GM18951 (cell line): ENCODE data around the gene VGF.

Source experiments
- POLR2A ChIP-seq: IDR thresholded peaks from 4 replicates; pipeline ENCODE4 v1.6.1; 2011; ENCODE audit warnings: mild to moderate bottlenecking; ENCODE audit not compliant: insufficient read length, insufficient read depth; ENCODE audit errors: extremely low read depth
- in situ Hi-C: fragments of 300-500 bp; cut with MboI; formaldehyde crosslinking; loops from one replicate; pipeline ENCODE4 v1.12.0; 2022; ENCODE audit warnings: low sequenced_read_pairs, mixed read lengths, inconsistent platforms; ENCODE audit not compliant: unreplicated experiment

VGF gene

GRCh38 chr7:101177644-101178043 lies 12.3 kb upstream of the VGF start:
- in situ Hi-C loops = no loop called here
- no peak for TF ChIP-seq POLR2A

- no peak for TF ChIP-seq POLR2A
- in situ Hi-C loops = no loop called here
Measured at GRCh38 chr7:101175664-101176063, 10.3 kb upstream of the VGF start.

GRCh38 chr7:101174322-101174854 lies 9.0 kb upstream of the VGF start:
- in situ Hi-C loops = no loop called here
- no peak for TF ChIP-seq POLR2A

- no peak for TF ChIP-seq POLR2A
Measured at GRCh38 chr7:101173752-101174244, 8.4 kb upstream of the VGF start.

GRCh38 chr7:101172854-101173751 lies 7.7 kb upstream of the VGF start:
- in situ Hi-C loops = no loop called here
- no peak for TF ChIP-seq POLR2A

More at GRCh38 chr7:101173752-101174244, 8.4 kb upstream of the VGF start:
- in situ Hi-C loops = no loop called here

GRCh38 chr7:101172005-101172853 lies 6.9 kb upstream of the VGF start:
- in situ Hi-C loops = no loop called here

GRCh38 chr7:101171442-101171837 lies 6.1 kb upstream of the VGF start:
- no peak for TF ChIP-seq POLR2A
- in situ Hi-C loops = no loop called here

More at GRCh38 chr7:101172005-101172853, 6.9 kb upstream of the VGF start:
- no peak for TF ChIP-seq POLR2A

- no peak for TF ChIP-seq POLR2A
- in situ Hi-C loops = no loop called here
Measured at GRCh38 chr7:101170617-101171441, 5.5 kb upstream of the VGF start.

- in situ Hi-C loops = no loop called here
- TF ChIP-seq POLR2A = no peak
Measured at GRCh38 chr7:101169838-101170551, 4.6 kb upstream of the VGF start.

GRCh38 chr7:101169110-101169837 lies 3.9 kb upstream of the VGF start:
- TF ChIP-seq POLR2A = no peak
- in situ Hi-C loops = no loop called here

- no peak for TF ChIP-seq POLR2A
- in situ Hi-C loops = no loop called here
Measured at GRCh38 chr7:101168412-101169049, 3.2 kb upstream of the VGF start.
